A673 (cell line): ENCODE data around the gene TOM1L2.

Experiments
- CTCF ChIP-seq: fragments of 300-800, 200-600 bp; sonication (generic); conservative IDR thresholded peaks from 2 replicates; pipeline ENCODE4 v1.5.1; 2017; ENCODE audit warnings: low read depth, mild to moderate bottlenecking, antibody characterized with exemption, low read length, moderate library complexity, mixed read lengths
- EZH2 ChIP-seq: fragments of 200-600 bp; sonication (generic); IDR thresholded peaks from 2 replicates; pipeline ENCODE4 v1.6.1; 2017; ENCODE audit warnings: borderline replicate concordance, low read depth, mild to moderate bottlenecking, mixed read lengths, antibody characterized with exemption, low read length; ENCODE audit not compliant: poor library complexity, severe bottlenecking

- TF ChIP-seq EZH2 = no peak
- no peak for TF ChIP-seq CTCF
Measured at GRCh38 chr17:17985153-17985552, 13.0 kb upstream of the TOM1L2 start.
